K562 (cell line): Measurements from ENCODE around the gene ATP2A2. TPM values are rescaled to one million over a fixed set of nuclear protein-coding genes. Genes with fewer than 3 reads are reported as not detected.

Source experiments
- ATAC-seq: fragments of 200-7000 bp; cut with Tn5 transposase; 3 replicates; pipeline ENCODE4 v1.9.1; 2020; ENCODE audit warnings: moderate library complexity
- BruUV-seq: library from RNA; stranded (reverse); fragments of 400-500 nt; replicated peaks from 2 replicates; lab custom pipeline; 2021; lab: Mats Ljungman, UMichigan
- CTCF ChIA-PET: fragments of 300-600 bp; formaldehyde crosslinking; extraction: SDS; loops from one replicate; lab custom pipeline; 2021; ENCODE audit warnings: low intra/inter-chr PET ratio; lab: Yijun Ruan, JAX
- POLR2A ChIA-PET: fragments of 300-600, 350-650 bp; sonication (Branson Sonifier 250); formaldehyde crosslinking; extraction: SDS; loops from one replicate; lab custom pipeline; 2021; ENCODE audit warnings: antibody characterized with exemption, inconsistent platforms; lab: Yijun Ruan, JAX
- DNase-seq, 4 experiments: peaks; one replicate each; pipeline versions ENCODE4 v3.0.0 to v3.0.0-alpha.2; 2011 to 2018; ENCODE audit warnings: low spot score in 3 of 4, mixed read lengths in 3 of 4; ENCODE audit errors: extremely low read depth in 1 of 4
- FAIRE-seq: peaks from 2 replicates; lab custom pipeline; 2011; peaks lifted over from hg19 to GRCh38; lab: Jason Lieb, UNC
- H2AFZ ChIP-seq: 2 replicates; pipeline ENCODE4 v1.6.0; 2011; ENCODE audit warnings: low read depth, low read length, control low read depth, inconsistent platforms
- H3K27ac ChIP-seq: fragments of 200-600 bp; 3 replicates; pipeline ENCODE4 v1.8.0; 2011; ENCODE audit warnings: low read depth, mild to moderate bottlenecking, control low read depth, inconsistent platforms, low read length, moderate library complexity, mixed read lengths; ENCODE audit errors: extremely low read depth
- H3K27me3 ChIP-seq, 2 experiments: fragments of 300-600 bp in 1 of 2; 2 replicates in 1 of 2; 3 replicates in 1 of 2; pipeline versions ENCODE4 v1.6.0 to v1.8.0; 2011; ENCODE audit warnings: inconsistent platforms in 2 of 2, low read length in 2 of 2, mild to moderate bottlenecking in 1 of 2, mixed read lengths in 1 of 2, moderate library complexity in 1 of 2; ENCODE audit not compliant: control insufficient read depth in 2 of 2, insufficient read depth in 2 of 2
- H3K36me3 ChIP-seq: fragments of 300-600 bp; 3 replicates; pipeline ENCODE4 v1.8.0; 2011; ENCODE audit warnings: mild to moderate bottlenecking, low read length, inconsistent platforms; ENCODE audit not compliant: control insufficient read depth, insufficient read depth
- H3K4me1 ChIP-seq, 2 experiments: fragments of 200-600 bp in 1 of 2; replicated peaks in 1 of 2; 2 replicates in 1 of 2; 3 replicates in 1 of 2; pipeline versions ENCODE4 v1.5.1 to v1.8.0; 2011; ENCODE audit warnings: inconsistent platforms in 2 of 2, low read length in 2 of 2, mild to moderate bottlenecking in 1 of 2, mixed read lengths in 1 of 2, moderate library complexity in 1 of 2; ENCODE audit not compliant: control insufficient read depth in 2 of 2, insufficient read depth in 2 of 2
- H3K4me2 ChIP-seq: 2 replicates; pipeline ENCODE4 v1.6.1; 2011; ENCODE audit warnings: low read length, control low read depth, inconsistent platforms, mixed read lengths; ENCODE audit not compliant: insufficient read depth
- H3K4me3 ChIP-seq: fragments of 200-600 bp; sonication (generic), shearing (Covaris generic); 2 replicates; pipeline ENCODE4 v1.5.1; 2016; ENCODE audit warnings: control low read depth, inconsistent platforms
- H3K79me2 ChIP-seq: fragments of 200-600 bp; 3 replicates; pipeline ENCODE4 v1.8.0; 2011; ENCODE audit warnings: low read length, inconsistent platforms; ENCODE audit not compliant: control insufficient read depth, insufficient read depth
- H3K9ac ChIP-seq, 2 experiments: 2 replicates each; pipeline versions ENCODE4 v1.6.0 to v1.6.1; 2011; ENCODE audit warnings: low read depth in 2 of 2, low read length in 2 of 2, control low read depth in 1 of 2, inconsistent platforms in 1 of 2, mild to moderate bottlenecking in 1 of 2, mixed read lengths in 1 of 2; ENCODE audit not compliant: insufficient read depth in 1 of 2
- H3K9me1 ChIP-seq: one replicate; pipeline ENCODE4 v1.6.0; 2011; ENCODE audit warnings: inconsistent platforms, mild to moderate bottlenecking, low read length, moderate library complexity; ENCODE audit not compliant: control insufficient read depth, insufficient read depth
- H3K9me3 ChIP-seq: replicated peaks from 2 replicates; pipeline ENCODE4 v1.5.1; 2011; ENCODE audit warnings: low read depth, low read length, inconsistent platforms; ENCODE audit not compliant: control insufficient read depth, insufficient read depth
- H4K20me1 ChIP-seq: replicated peaks from 2 replicates; pipeline ENCODE4 v1.6.1; 2011; ENCODE audit warnings: low read length, inconsistent platforms, mixed read lengths; ENCODE audit not compliant: control insufficient read depth, insufficient read depth
- CEBPG ChIP-seq, 3 experiments: fragments of 200-800 bp in 1 of 3; sonication (Bioruptor generic) in 1 of 3; sonication (generic) in 1 of 3; formaldehyde crosslinking in 1 of 3; IDR thresholded peaks in 2 of 3; conservative IDR thresholded peaks in 1 of 3; 2 replicates each; pipeline versions ENCODE4 v1.6.1 to v1.8.0; 2016 to 2022; ENCODE audit warnings: missing compliant biosample characterization in 2 of 3, missing genetic modification characterization in 2 of 3, mild to moderate bottlenecking in 1 of 3, missing genetic modification reagents in 1 of 3
- FOXM1 ChIP-seq, 2 experiments: fragments of 450-650 bp in 1 of 2; sonication (generic) in 1 of 2; formaldehyde crosslinking in 1 of 2; IDR thresholded peaks; 2 replicates each; pipeline versions ENCODE4 v1.6.1 to v1.9.0; 2017 to 2022; ENCODE audit warnings: low read depth in 2 of 2, mild to moderate bottlenecking in 2 of 2, missing genetic modification reagents in 1 of 2, moderate library complexity in 1 of 2
- GATA2 ChIP-seq: sonication (generic); formaldehyde crosslinking; IDR thresholded peaks from 2 replicates; pipeline ENCODE4 v1.4.0; 2020; ENCODE audit warnings: mild to moderate bottlenecking, missing genetic modification reagents
- HDGF ChIP-seq: fragments of 450-650 bp; IDR thresholded peaks from 2 replicates; pipeline ENCODE4 v1.6.1; 2016
- ZC3H8 ChIP-seq: fragments of 450-650 bp; IDR thresholded peaks from 2 replicates; pipeline ENCODE4 v1.6.1; 2017
- ZZZ3 ChIP-seq: fragments of 450-650 bp; IDR thresholded peaks from 2 replicates; pipeline ENCODE4 v1.6.1; 2016; ENCODE audit warnings: antibody characterized with exemption, mild to moderate bottlenecking, moderate library complexity
- WGBS: fragments of 100-300 bp; shearing (Covaris generic); methylation state at CpG from one replicate; pipeline ENCODE4 v1.1.6; 2016; ENCODE audit warnings: low coverage, mixed read lengths; ENCODE audit not compliant: insufficient coverage; ENCODE audit errors: missing lambda C conversion rate; 5-methylcytosine and 5-hydroxymethylcytosine counted together
- in situ Hi-C: fragments of 300-500 bp; cut with MboI; formaldehyde crosslinking; loops from 4 replicates; pipeline ENCODE4 v1.15.0; 2018; ENCODE audit warnings: inconsistent platforms, mixed read lengths
- intact Hi-C: fragments of 100-400 bp; cut with micrococcal nuclease; formaldehyde crosslinking; loops from 2 replicates; pipeline ENCODE4 v1.14.2; 2022
- polyA plus RNA-seq, 8 experiments: library from polyadenylated mRNA; depleted of rRNA in 4 of 8; stranded (reverse) in 5 of 8; unstranded in 3 of 8; fragments of >200 nt; fragmentation: Nextera tagmentation in 2 of 8; fragmentation: Illumina TruSeq in 1 of 8; extraction: Ambion mirVana in 2 of 8; extraction: Trizol in 1 of 8; gene quantifications; 2 replicates each; pipeline versions ENCODE4 v1.2.1 to v1.2.3, GENCODE V29; 2011 to 2014; ENCODE audit warnings: inconsistent platforms in 1 of 8, missing spikeins in 1 of 8
- total RNA-seq, 7 experiments: library from RNA; depleted of rRNA in 6 of 7; stranded (reverse); fragments of >200 nt in 6 of 7; fragmentation: Illumina TruSeq in 2 of 7; extraction: Trizol in 2 of 7; gene quantifications; 2 replicates each; pipeline versions ENCODE4 v1.2.1 to v1.2.3, GENCODE V29; 2011 to 2021; ENCODE audit warnings: low replicate concordance in 1 of 7
- TF ChIP-seq, protein P1 (sequence below): fragments of 250-450 bp; sonication (Bioruptor Pico); IDR thresholded peaks from 2 replicates; pipeline ENCODE4 v1.4.0; 2020
- TF ChIP-seq, protein P2 (sequence below): fragments of 450-650 bp; IDR thresholded peaks from 2 replicates; pipeline ENCODE4 v1.7.0; 2016; ENCODE audit warnings: borderline replicate concordance
- TF ChIP-seq, protein P3 (sequence below): sonication (generic); formaldehyde crosslinking; IDR thresholded peaks from 2 replicates; pipeline ENCODE4 v1.8.1; 2023; ENCODE audit warnings: mild to moderate bottlenecking, missing genetic modification reagents

Gene ATP2A2
- total and polyA plus RNA-seq, 9 of the 15 experiments (the other 6 are each of a cell fraction or from before 2014, with no cell fraction given) = 5.2 to 205 (median 51.6) TPM

DNA sequence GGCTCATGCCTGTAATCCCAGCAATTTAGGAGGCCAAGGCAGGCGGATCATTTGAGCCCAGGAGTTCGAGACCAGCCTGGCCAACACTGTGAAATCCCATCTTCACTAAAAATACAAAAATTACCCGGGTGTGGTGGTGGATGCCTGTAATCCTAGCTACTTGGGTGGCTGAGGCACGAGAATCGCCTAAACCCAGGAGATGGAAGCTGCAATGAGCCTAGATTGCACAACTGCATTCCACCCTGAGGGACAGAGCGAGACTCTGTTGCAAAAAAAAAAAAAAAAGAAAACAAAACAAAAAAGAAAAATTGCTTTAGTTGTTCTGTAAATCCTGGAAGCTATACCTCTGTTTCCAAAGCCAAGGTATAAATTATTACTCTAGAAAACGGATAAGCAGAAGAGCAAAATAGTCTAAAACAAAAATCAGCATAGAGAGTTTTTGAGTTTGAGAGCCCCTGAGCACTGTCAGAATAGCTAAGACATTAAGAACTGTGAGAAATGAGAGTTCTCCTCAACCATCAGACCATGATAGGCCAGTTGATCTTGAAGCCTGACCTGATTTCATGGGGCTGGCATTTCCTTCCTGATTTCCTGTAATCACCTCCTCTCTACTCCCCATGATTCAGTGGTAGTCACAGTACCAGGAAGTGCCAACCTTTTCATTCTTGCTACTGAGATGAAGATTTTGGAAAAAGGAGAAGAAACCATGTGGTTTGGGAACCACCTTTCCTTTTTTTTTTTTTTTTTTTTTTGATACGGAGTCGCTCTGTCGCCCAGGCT lies 31.7 kb downstream of the ATP2A2 start:
- WGBS = 90% methylated on average over 8 of the region's 10 CpGs
- ChIA-PET POLR2A (interaction anchor here (0.5 to 2.3 kb wide), 7 partner anchors 10 to 273 kb away, joined by 3 to 11 read pairs (median 4); partner anchors contain the start of gene ATP2A2), CTCF (interaction anchor here (0.7 kb wide), 1 partner anchor 211 kb away, joined by 6 read pairs; no protein-coding TSS in a partner anchor)
- H3K9ac ChIP-seq = no peak overlapping the region
- no TSS peak for BruUV-seq
- intact Hi-C loops = no loop called here
- peaks cover 95% of the 10 kb centered on the region for H3K79me2 ChIP-seq
- no peak overlapping the region for H3K4me2 ChIP-seq
- FAIRE-seq (no peak), DNase-seq (no peak), ATAC-seq (no peak)
- peaks cover 12% of the 10 kb centered on the region; the same call in 1 of the 2 replicates for H4K20me1 ChIP-seq
- no peak overlapping the region for H3K4me3 ChIP-seq
- H3K9me3 ChIP-seq = no peaks in the 10 kb centered on the region
- H3K36me3 ChIP-seq = peaks cover 72% of the 10 kb centered on the region
- in situ Hi-C loops = no loop called here
- no peaks in the 10 kb centered on the region for H3K27me3 ChIP-seq
- no peak overlapping the region for H3K27ac ChIP-seq
- no peak overlapping the region for H2AFZ ChIP-seq
- peaks cover 3% of the 10 kb centered on the region for H3K9me1 ChIP-seq
- no peaks in the 10 kb centered on the region; a peak in 1 of 5 replicates for H3K4me1 ChIP-seq
- TF ChIP-seq ZC3H8 = no peak
- TF ChIP-seq, protein P1, sequence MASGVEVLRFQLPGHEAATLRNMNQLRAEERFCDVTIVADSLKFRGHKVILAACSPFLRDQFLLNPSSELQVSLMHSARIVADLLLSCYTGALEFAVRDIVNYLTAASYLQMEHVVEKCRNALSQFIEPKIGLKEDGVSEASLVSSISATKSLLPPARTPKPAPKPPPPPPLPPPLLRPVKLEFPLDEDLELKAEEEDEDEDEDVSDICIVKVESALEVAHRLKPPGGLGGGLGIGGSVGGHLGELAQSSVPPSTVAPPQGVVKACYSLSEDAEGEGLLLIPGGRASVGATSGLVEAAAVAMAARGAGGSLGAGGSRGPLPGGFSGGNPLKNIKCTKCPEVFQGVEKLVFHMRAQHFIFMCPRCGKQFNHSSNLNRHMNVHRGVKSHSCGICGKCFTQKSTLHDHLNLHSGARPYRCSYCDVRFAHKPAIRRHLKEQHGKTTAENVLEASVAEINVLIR (CRISPR knock-in tag) = no peak
- TF ChIP-seq HDGF = no peak
- no peak for TF ChIP-seq GATA2 (CRISPR knock-in tag)
- TF ChIP-seq, protein P2, sequence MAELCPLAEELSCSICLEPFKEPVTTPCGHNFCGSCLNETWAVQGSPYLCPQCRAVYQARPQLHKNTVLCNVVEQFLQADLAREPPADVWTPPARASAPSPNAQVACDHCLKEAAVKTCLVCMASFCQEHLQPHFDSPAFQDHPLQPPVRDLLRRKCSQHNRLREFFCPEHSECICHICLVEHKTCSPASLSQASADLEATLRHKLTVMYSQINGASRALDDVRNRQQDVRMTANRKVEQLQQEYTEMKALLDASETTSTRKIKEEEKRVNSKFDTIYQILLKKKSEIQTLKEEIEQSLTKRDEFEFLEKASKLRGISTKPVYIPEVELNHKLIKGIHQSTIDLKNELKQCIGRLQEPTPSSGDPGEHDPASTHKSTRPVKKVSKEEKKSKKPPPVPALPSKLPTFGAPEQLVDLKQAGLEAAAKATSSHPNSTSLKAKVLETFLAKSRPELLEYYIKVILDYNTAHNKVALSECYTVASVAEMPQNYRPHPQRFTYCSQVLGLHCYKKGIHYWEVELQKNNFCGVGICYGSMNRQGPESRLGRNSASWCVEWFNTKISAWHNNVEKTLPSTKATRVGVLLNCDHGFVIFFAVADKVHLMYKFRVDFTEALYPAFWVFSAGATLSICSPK = no peak
- TF ChIP-seq, protein P3, sequence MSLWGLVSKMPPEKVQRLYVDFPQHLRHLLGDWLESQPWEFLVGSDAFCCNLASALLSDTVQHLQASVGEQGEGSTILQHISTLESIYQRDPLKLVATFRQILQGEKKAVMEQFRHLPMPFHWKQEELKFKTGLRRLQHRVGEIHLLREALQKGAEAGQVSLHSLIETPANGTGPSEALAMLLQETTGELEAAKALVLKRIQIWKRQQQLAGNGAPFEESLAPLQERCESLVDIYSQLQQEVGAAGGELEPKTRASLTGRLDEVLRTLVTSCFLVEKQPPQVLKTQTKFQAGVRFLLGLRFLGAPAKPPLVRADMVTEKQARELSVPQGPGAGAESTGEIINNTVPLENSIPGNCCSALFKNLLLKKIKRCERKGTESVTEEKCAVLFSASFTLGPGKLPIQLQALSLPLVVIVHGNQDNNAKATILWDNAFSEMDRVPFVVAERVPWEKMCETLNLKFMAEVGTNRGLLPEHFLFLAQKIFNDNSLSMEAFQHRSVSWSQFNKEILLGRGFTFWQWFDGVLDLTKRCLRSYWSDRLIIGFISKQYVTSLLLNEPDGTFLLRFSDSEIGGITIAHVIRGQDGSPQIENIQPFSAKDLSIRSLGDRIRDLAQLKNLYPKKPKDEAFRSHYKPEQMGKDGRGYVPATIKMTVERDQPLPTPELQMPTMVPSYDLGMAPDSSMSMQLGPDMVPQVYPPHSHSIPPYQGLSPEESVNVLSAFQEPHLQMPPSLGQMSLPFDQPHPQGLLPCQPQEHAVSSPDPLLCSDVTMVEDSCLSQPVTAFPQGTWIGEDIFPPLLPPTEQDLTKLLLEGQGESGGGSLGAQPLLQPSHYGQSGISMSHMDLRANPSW (CRISPR knock-in tag) = no peak
- TF ChIP-seq ZZZ3 = no peak
- no peak for TF ChIP-seq CEBPG (CRISPR knock-in tag; IDR thresholded peaks at IDR 0.05)
- 0 out of 4 replicates have a peak, but pooled peaks of 1 of the 2 experiments have one; percentile 17 for TF ChIP-seq CEBPG (tag; conservative IDR thresholded peaks at IDR 0.05 in 1 of 2, IDR thresholded peaks at IDR 0.05 in 1 of 2)
- no peak for TF ChIP-seq FOXM1 (IDR thresholded peaks at IDR 0.05; ENCODE audit: low read depth)
- no peak for TF ChIP-seq FOXM1 (CRISPR knock-in tag; IDR thresholded peaks at IDR 0.05; ENCODE audit: low read depth)
